Mesendoderm (in vitro differentiated cells): ENCODE measurements around the gene CD84.
"Not testable (repeated sequence)": the region's sequence is repeated elsewhere in the genome, so short reads cannot be mapped to it uniquely, and the experiment has no call there.

Experiments
- DNase-seq: peaks from one replicate; pipeline ENCODE4 v3.0.0; 2013
- H2AK5ac ChIP-seq: 2 replicates; pipeline ENCODE4 v1.6.1; 2013; ENCODE audit warnings: low read length, inconsistent platforms
- H2BK120ac ChIP-seq: 2 replicates; pipeline ENCODE4 v1.6.1; 2013; ENCODE audit warnings: low read depth, mild to moderate bottlenecking, low read length, moderate library complexity, mixed read lengths
- H2BK15ac ChIP-seq: replicated peaks from 2 replicates; pipeline ENCODE4 v1.6.1; 2013; ENCODE audit warnings: low read depth, mild to moderate bottlenecking, moderate library complexity
- H2BK5ac ChIP-seq: 2 replicates; pipeline ENCODE4 v1.6.1; 2013; ENCODE audit warnings: low read length, inconsistent platforms
- H3K18ac ChIP-seq: 2 replicates; pipeline ENCODE4 v1.6.1; 2013; ENCODE audit warnings: mild to moderate bottlenecking, low read length, mixed read lengths
- H3K23ac ChIP-seq: one replicate; pipeline ENCODE4 v1.6.1; 2013; ENCODE audit warnings: low read length
- H3K27ac ChIP-seq: 2 replicates; pipeline ENCODE4 v1.5.1; 2013; ENCODE audit warnings: low read depth, mild to moderate bottlenecking, inconsistent platforms, low read length, moderate library complexity
- H3K27me3 ChIP-seq: 2 replicates; pipeline ENCODE4 v1.6.1; 2013; ENCODE audit warnings: low read length, control low read depth, mild to moderate bottlenecking, inconsistent platforms; ENCODE audit not compliant: insufficient read depth, poor library complexity
- H3K36me3 ChIP-seq: 2 replicates; pipeline ENCODE4 v1.6.1; 2013; ENCODE audit warnings: low read length, inconsistent platforms; ENCODE audit not compliant: control insufficient read depth, insufficient read depth
- H3K4ac ChIP-seq: one replicate; pipeline ENCODE4 v1.6.1; 2013; ENCODE audit warnings: low read depth, mild to moderate bottlenecking, low read length, moderate library complexity
- H3K4me1 ChIP-seq: 2 replicates; pipeline ENCODE4 v1.6.1; 2013; ENCODE audit warnings: low read depth, low read length, inconsistent platforms; ENCODE audit not compliant: control insufficient read depth
- H3K4me2 ChIP-seq: 2 replicates; pipeline ENCODE4 v1.6.1; 2013; ENCODE audit warnings: low read length
- H3K4me3 ChIP-seq: 2 replicates; pipeline ENCODE4 v1.5.1; 2013; ENCODE audit warnings: mild to moderate bottlenecking, low read length
- H3K56ac ChIP-seq: one replicate; pipeline ENCODE4 v1.6.1; 2013; ENCODE audit warnings: low read length
- H3K79me1 ChIP-seq: 2 replicates; pipeline ENCODE4 v1.6.1; 2013; ENCODE audit warnings: low read length, inconsistent platforms
- H3K79me2 ChIP-seq: 2 replicates; pipeline ENCODE4 v1.6.1; 2013; ENCODE audit warnings: mild to moderate bottlenecking, low read length; ENCODE audit not compliant: control insufficient read depth, insufficient read depth
- H3K9ac ChIP-seq: 2 replicates; pipeline ENCODE4 v1.6.1; 2013; ENCODE audit warnings: low read length, inconsistent platforms
- H4K5ac ChIP-seq: one replicate; pipeline ENCODE4 v1.6.1; 2013; ENCODE audit warnings: low read length
- H4K8ac ChIP-seq: one replicate; pipeline ENCODE4 v1.6.1; 2013; ENCODE audit warnings: low read depth, mild to moderate bottlenecking, control low read depth, low read length, moderate library complexity
- WGBS: extraction: QIAGEN DNeasy Blood & Tissue Kit; methylation state at CpG from one replicate; pipeline ENCODE4 v1.1.7; 2013; ENCODE audit warnings: low lambda C conversion rate, missing lambda C conversion rate; ENCODE audit not compliant: insufficient coverage; ENCODE audit errors: extremely low coverage; 5-methylcytosine and 5-hydroxymethylcytosine counted together

CD84 gene

DNA sequence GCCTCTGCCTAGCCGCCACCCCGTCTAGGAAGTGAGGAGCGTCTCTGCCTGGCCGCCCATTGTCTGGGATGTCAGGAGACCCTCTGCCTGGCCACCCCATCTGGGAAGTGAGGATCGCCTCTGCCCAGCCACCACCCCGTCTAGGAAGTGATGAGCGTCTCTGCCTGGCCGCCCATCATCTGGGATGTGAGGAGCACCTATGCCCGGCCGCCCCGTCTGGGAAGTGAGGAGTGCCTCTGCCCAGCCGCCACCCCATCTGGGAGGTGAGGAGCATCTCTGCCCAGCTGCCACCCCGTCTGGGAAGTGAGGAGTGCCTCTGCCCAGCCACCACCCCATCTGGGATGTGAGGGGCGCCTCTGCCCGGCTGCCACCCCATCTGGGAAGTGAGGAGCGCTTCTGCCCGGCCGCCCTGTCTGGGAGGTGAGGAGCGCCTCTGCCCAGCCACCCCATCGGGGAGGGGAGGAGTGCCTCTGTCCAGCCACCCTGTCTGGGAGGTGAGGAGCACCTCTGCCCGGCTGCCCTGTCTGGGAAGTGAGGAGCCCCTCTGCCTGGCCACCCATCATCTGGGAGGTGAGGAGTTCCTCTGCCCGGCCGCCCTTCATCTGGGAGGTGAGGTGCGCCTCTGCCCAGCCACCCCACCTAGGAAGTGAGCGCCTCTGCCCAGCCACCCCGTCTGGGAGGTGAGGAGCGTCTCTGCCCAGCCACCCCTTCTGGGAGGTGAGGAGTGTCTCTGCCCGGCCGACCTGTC is 47.3 kb downstream of the CD84 start:
- H3K4ac ChIP-seq, H3K4me1 ChIP-seq, H3K4me3 ChIP-seq, H3K9ac ChIP-seq, H2BK5ac ChIP-seq, H3K27me3 ChIP-seq, H2BK15ac ChIP-seq, H3K4me2 ChIP-seq, H3K79me1 ChIP-seq, H3K36me3 ChIP-seq, H4K5ac ChIP-seq, H3K18ac ChIP-seq, H3K23ac ChIP-seq, H3K56ac ChIP-seq, H4K8ac ChIP-seq, H2BK120ac ChIP-seq, DNase-seq, H3K79me2 ChIP-seq, H2AK5ac ChIP-seq, H3K27ac ChIP-seq: not testable (repeated sequence)
- no CpG with 5 or more reads among the region's 29 CpGs for WGBS

- not testable (repeated sequence) for H2BK5ac ChIP-seq, H3K18ac ChIP-seq, H3K79me2 ChIP-seq, H3K23ac ChIP-seq, H3K4me3 ChIP-seq, H2AK5ac ChIP-seq, H3K4me1 ChIP-seq, H2BK15ac ChIP-seq, H3K56ac ChIP-seq, H3K27ac ChIP-seq, H4K8ac ChIP-seq, H3K4me2 ChIP-seq, H3K27me3 ChIP-seq, H3K4ac ChIP-seq, H3K36me3 ChIP-seq, H3K79me1 ChIP-seq, H3K9ac ChIP-seq, DNase-seq, H4K5ac ChIP-seq, H2BK120ac ChIP-seq
- no CpG with 5 or more reads among the region's 7 CpGs for WGBS
Measured at GRCh38 chr1:160529401-160529952, 49.8 kb downstream of the CD84 start.

GRCh38 chr1:160523789-160524188 is 55.5 kb downstream of the CD84 start:
- not testable (repeated sequence) for H3K4me3 ChIP-seq, H3K23ac ChIP-seq, H3K27ac ChIP-seq, H2BK120ac ChIP-seq, H3K56ac ChIP-seq, H3K79me2 ChIP-seq, H3K4ac ChIP-seq, H3K79me1 ChIP-seq, H2BK15ac ChIP-seq, H3K4me1 ChIP-seq, H4K5ac ChIP-seq, H3K36me3 ChIP-seq, DNase-seq, H3K18ac ChIP-seq, H2BK5ac ChIP-seq, H4K8ac ChIP-seq, H2AK5ac ChIP-seq, H3K27me3 ChIP-seq, H3K4me2 ChIP-seq, H3K9ac ChIP-seq
- no CpG with 5 or more reads among the region's 2 CpGs for WGBS

- Histone ChIP-seq H2BK5ac (no peak within 1 kb of the TSS), H3K18ac (peak within 1 kb of the TSS; percentile 20), H3K4ac (no peak within 1 kb of the TSS), H3K9ac (no peak within 1 kb of the TSS), H2BK15ac (no peak within 1 kb of the TSS), H3K79me1 (no peaks in the 10 kb centered on the region), H3K23ac (no peak within 1 kb of the TSS), H3K36me3 (no peaks in the 10 kb centered on the region), H2AK5ac (no peak within 1 kb of the TSS), H3K4me1 (peaks cover 3% of the 10 kb centered on the region), H2BK120ac (no peak within 1 kb of the TSS), H3K56ac (no peak within 1 kb of the TSS), H3K27ac (no peak within 1 kb of the TSS), H3K4me2 (no peak within 1 kb of the TSS), H3K79me2 (no peaks in the 10 kb centered on the region), H4K8ac (no peak within 1 kb of the TSS), H3K4me3 (no peak within 1 kb of the TSS), H3K27me3 (no peaks in the 10 kb centered on the region), H4K5ac (no peak within 1 kb of the TSS)
- no CpG with 5 or more reads among the region's 11 CpGs for WGBS
- DNase-seq: no peak
Measured at GRCh38 chr1:160522622-160523345, 56.5 kb downstream of the CD84 start, which contains the start of gene SLAMF6. Gene SLAMF6, minus strand, starts transcription at chr1:160523255. Its CDS starts 63 bp downstream, at chr1:160523192.

DNA sequence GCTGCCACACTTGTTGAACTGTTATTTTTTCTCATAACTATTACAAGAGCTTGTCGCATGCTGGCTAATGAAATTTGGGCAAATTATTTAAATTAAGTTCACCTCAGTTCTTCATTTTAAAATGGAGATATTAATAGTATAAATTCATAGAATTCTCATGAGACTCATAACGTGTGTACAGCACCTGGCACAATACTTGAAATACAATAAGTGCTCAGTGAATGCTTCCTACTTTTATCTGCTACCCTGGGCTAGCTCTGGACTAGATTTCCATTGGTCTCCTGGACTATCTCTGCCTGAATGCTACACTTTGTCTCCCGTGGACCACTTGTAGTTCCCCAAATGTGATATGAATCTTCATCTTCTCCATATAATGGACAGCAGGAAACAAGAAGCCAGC is 57.2 kb downstream of the CD84 start:
- no peak overlapping the region for H4K8ac ChIP-seq
- WGBS: no CpG with 5 or more reads among the region's 3 CpGs
- no peaks in the 10 kb centered on the region for H3K36me3 ChIP-seq
- H3K79me2 ChIP-seq: no peaks in the 10 kb centered on the region
- H3K4me1 ChIP-seq: peaks cover 3% of the 10 kb centered on the region
- H2AK5ac ChIP-seq: no peak overlapping the region
- no peak overlapping the region for H3K56ac ChIP-seq
- no peaks in the 10 kb centered on the region for H3K27me3 ChIP-seq
- no peaks in the 10 kb centered on the region for H3K79me1 ChIP-seq
- H2BK120ac ChIP-seq: no peak overlapping the region
- no peak overlapping the region for H3K23ac ChIP-seq
- H3K4me2 ChIP-seq: no peak overlapping the region
- DNase-seq: no peak
- no peak overlapping the region for H4K5ac ChIP-seq
- no peak overlapping the region for H3K27ac ChIP-seq
- no peak overlapping the region for H2BK5ac ChIP-seq
- H3K18ac ChIP-seq: no peak overlapping the region
- no peak overlapping the region for H2BK15ac ChIP-seq
- H3K4ac ChIP-seq: no peak overlapping the region
- no peak overlapping the region for H3K4me3 ChIP-seq
- no peak overlapping the region for H3K9ac ChIP-seq
